ENCODE results near the gene WNT5B.
"Not testable (repeated sequence)": the region's sequence is repeated elsewhere in the genome, so short reads cannot be mapped to it uniquely, and the experiment has no call there.

The WNT5B gene

DNA sequence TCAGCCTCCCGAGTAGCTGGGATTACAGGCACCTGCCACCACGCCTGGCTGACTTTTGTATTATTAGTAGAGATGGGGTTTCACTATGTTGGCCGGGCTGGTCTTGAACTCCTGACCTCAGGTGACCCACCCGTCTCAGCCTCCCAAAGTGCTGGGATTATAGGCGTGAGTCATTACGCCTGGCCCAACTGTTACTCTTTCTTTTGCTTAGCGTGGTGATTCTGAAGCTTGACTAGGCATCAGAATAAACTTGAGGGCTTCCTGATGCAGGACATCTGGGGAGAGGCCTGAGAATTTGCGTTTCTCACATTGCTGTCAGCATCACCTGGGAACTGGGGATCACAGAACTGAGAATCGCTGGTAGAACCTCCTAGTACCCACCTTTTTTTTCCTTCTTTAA lies 26.3 kb upstream of the WNT5B start:
- not testable (repeated sequence) for DNase-seq

DNA sequence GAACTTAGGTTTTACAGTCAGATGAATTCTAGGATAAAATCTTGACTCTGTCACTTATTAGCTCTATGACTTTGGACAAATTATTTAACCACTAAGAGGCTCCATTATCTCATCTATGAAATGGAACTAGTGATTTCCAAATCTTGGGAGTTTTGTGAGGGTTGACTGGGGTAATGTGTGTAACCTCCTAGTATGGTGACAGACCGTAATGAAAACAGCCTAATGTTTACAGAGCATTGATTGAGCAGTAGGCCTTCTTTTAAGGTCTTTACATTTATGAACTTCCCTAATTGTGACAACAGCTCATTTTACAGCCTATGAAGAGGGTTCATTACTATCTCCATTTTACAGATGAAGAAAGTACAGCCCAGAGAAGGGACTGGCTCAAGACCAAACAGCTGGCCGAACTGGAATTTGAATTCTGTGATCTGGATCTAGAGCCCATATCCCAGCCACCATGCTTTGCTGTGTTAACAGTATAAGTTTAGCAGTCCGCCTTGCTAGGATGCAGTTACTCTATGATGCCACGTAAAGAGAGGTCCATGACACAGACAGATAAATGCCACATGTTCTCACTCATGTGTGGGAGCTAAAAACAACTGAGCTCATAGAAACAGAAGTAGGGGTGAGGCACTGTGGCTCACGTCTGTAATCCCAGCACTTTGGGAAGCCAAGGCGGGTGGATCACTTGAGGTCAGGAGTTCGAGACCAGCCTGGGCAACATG lies 25.6 kb upstream of the WNT5B start:
- no peak for DNase-seq

DNA sequence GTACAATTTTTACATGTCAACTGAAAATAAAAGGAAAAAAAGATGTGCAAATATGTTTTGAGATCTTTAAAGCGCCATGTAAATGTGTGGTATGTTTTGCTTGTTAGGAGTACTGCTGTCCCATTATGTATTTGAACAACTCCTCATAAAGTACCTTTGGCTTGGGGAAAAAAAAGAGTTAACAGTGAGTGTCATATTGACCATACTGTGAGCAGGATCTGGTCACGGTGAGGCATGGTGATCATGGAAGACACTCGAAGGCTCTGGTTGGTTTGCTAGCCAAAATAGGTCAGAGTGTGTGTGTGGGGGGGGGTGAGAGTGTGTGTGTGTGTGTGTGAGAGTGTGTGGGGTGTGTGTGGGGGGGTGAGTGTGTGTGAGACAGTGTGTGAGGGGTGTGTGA lies 24.6 kb upstream of the WNT5B start:
- DNase-seq = no peak

DNA sequence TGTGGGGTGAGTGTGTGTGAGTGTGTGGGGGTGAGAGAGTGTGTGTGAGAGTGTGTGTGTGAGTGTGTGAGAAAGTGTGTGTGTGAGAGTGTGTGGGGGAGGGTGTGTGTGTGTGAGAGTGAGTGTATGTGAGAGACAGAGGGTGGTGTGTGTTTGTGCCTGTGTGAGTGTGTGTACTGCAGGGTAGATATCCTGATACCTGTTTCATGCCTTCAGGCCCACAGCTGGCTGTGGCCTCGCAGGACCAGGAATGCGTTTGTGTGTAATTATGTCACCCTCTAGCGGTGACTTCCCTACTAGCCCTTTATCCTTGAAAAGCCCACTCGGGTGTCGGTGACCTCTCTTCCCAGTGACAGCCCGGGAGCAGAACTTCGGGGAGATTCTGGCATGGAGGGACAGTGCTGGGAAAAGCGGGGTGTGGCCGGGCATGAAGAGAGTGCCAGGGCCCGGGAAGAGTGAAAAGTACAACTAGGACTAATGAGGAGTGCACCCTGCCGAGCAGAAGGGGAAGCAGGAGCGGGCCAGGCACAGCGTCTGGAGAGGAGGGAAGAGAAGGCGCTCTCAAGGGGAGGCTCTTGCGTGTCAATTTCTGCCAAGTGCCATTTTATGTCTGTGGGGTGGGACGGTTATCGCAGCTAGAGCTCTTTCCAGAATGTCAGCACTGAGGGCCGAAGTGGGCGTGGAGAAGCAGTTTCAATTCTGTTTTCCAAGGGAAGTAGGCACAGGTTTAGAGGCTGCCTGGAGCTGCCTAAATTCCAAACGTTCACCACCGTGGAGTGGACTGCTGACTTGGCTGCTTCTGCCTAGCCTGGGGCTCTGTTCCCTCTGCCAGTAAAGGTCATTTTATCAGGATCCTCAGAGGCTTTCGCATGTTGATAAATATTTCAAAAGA lies 23.7 kb upstream of the WNT5B start:
- DNase-seq = peak; percentile 42 to 74 (median 48)

DNA sequence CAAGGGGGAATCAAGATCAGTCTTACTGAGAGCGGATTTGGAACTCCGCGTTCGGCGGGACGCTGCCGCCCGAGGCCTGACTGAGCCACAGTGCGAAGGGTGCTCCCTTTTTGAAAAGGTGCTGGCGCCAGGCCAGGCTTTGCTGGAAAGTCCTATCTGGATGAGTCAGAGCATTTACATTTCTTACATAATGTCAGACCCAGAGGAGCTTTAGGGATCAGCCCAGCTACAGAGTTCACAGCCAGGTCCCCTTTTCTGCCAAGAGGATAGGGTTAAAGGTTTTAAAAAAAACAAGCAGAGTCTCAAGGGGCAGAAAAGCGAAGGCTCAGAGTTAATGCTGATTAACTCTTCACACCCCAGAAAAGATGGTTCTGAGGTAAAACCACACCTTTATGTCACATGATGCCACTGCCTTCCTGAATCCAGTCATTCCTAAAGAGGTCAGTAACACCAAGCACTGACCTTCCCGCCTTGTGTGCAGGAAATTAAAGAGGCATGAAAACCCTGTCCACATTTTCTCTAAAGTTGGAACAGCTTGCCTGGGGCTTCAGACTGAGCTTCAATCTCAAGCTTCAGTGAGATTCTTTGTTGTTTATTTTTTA lies 22.9 kb upstream of the WNT5B start:
- DNase-seq = peak in 3 of 6 experiments; percentile 12 to 38 (median 22)

DNA sequence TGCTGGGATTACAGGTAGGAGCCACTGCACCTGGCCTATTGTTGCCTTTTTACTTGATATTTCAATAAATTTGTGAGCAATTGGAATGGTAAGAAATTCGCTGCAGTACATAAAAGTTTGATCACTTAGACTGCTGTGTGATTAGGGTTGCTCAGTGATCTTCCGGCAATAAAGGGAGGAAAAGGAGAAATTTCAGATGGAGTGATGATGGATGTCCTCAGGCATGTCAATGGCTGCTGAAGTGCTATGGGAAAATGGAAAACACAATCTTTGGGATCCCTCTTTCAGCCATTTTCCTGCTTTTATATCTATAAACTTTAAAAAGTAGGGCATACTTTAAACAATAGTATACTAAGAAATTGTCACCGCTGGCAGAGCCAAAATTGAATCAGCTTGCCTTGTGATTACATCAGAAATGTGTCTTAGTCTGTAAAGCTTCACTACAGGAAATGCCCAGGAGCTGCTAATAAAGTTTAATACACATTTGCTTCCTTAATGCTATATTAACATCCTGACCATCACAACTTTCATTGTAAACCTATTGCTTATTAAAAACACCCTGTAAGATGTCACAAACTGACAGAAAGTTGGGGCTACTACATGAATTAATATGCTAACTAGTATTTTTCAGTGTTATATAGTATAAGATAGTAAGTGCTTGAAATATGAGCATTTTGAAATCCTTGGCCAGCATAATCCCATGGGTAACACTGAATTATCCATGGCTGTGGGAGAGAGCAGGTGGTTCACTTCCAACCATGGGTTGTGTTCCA lies 20.9 kb upstream of the WNT5B start:
- no peak for DNase-seq

DNA sequence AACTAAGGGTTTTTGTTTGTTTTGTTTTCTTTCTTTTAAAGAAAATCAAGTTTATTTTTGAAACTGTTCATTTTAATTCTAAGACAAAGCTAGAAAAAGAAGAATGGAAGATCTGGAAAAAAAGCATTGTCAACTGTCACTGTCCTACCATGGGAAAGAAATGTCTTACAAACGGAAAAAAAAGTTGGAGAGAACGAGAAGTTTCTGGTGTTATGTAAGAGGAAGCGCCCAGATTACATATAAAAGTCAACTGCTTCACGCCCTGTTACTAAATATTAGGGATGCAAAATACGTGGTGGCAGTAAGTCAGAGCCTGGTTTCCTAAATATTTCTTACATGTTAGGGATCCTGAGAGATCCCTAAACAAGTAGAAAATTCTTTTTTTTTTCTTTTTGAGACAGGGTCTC lies 20.3 kb upstream of the WNT5B start:
- DNase-seq = no peak

DNA sequence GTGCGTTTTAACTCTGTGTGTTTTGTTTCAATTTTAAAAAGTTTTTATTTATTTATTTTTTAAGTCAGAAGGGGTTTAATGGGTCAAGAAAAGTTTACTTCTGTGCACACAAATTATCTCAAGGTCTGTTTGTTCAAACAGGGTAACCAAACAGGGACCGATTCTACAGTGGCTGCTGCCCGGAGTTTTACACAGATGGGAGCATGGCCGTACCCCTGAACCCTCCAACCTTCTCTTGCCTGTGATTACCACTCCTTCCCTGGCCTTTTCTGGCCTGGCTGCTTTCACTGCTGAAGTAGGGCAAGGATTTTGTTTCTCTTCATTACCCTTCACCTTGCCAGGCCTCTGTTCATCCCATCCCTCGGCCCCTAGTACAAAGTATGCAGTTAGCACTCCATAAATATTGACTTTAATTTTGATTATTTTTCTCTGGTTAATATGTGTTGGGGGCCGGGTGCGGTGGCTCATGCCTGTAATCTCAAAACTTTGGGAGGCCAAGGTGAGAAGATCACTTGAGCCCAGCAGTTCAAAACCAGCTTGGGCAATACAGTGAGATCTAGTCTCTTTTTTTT lies 18.9 kb upstream of the WNT5B start:
- no peak for DNase-seq

DNA sequence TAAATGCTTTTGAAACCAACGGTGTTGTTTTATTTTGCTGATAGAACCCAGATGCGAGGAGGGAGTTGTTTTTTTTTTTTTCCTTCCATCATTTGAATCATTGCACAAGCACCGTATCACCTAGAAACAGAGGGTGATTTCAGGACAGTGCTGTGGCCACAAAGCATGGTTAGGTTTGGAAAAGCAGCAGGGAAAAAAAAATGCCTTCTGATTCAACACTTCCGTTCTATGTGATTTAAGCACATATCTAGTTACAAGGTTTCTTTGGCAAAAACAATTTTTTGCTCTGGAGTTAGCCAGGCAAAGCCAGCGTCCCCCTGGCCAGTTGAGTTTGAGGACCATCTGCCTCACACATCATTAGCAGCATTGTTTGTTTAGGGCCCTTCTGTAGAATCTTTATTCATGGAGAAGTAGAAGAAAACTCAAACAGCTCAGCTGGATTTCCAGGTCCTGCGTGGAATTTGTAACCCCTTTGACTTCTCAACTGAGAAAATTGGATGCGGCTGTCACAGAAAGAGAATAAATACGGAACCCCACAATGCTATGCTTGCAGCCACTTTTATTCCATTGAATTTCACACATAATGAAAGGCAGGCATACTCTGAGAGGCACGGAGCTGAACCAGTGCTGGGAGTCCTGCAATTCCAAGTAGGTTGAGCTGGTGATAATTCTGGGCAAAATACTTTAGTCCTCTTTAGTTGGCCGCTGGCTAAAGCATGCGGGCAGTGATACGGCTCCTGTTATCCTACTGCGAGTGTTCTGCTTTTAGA lies 17.0 kb upstream of the WNT5B start:
- no peak for DNase-seq

DNA sequence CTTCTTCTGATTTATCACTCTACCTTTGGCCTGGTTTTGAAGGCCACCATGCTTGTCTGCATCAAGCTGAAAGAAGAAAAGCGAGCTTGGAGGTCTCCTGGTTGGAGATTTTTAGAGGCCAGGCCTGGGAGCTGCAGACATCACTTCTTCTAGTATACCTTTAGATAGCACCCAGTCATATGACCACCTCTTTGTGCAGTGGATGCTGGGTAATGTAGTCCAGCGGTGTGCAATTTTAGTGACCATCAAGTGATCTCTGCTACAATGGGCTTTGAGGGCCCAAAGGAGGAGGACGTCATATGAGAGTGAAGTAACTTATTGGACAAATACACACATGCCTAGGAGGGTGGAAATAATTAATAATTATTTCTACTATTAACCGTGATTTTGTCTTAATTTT lies 15.2 kb upstream of the WNT5B start:
- DNase-seq = no peak

DNA sequence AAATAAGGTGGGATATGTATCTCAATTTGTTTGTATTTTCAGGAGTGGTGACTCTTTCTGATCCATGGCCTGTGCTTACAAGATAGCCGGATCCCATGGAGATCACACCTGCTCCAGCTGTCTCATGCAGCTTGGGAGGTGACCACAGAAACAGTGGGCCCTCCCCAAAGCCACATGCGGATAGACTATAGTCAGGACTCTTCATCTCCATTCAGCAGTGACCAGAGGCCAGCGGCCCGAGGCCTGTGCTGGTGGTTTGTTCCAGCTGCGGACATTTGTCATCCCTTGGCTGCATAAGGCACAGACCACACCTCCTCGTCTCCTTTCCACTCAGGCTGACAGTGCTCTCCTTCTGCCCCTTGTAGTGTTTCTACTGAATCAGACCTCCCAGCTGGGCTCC lies 14.7 kb upstream of the WNT5B start:
- DNase-seq = no peak

DNA sequence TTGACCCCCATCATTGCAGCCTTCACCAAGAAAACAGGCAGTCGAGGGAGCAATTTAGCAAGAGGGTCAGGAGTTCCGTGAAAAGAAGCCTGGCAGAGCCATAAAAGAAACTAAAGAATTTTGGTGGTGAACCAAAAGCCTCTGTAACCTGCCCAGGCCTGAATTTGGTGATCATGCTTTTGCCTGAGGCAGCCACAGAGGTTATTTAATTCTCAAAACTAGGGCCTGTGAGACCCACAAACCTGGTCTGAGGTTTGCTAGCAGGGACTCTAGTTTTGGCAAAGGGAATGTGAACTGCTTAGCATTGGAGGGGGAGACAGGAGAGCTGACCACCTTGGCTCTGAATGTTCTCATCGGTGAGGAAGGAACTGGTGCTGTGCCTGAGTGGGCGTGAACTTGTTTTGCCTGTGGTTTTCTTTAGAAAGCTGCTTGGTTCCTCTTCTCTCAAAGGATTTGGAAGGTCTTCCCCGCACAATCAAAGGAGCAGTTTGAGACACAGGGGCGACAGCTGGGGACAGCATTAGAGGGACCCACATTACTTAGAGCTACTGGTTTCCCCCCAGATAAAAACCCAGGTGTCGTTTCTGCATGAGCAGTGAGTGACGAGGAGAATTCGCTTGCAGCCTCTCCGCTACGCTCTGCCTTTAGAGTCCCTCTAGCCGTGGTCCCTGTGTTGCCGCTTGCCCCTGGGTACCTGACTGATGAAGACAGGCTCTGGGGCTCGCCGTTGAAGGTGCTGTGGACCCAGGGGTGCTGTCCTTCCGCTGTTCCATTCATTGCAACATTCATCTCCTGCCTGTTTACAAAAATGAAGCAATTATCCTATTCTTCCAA lies 12.6 kb upstream of the WNT5B start:
- DNase-seq = no peak

DNA sequence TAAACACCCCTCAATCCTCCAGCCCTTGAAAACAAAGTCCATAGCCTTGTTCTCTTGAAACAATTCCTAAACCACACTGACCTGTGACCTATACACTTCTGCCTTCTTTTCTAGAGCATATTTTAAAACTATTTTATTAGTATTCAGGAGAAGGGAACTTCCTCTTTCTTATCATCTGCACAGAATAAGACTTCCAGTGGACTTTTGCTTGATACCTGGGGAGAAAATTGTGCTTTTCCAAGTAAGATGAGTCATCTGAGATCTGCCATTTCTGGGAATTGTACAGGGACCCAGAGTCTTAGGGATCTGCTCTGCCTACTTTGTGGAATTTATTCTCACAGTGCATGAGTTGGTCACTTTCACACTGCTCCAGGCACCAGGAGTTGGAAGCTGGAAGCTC lies 10.5 kb upstream of the WNT5B start:
- DNase-seq = no peak

DNA sequence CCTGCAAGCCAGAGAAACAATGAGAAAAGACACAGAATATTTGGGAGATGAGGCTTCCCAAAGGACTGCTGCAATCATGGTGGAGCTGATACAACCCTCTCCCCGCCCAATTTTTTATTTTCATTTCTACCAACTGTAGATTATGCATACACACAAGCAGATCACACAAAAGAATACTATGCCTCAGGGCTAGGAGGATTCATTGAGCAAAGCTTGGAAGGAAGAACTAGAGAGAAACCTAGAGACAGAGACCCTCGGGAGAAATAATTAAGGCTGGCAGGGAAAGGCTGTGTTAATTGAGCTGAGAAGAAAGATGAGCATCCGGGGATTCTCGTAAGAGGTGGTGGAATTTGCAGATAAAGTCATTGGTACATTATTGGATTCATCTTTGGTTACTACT lies 9.9 kb upstream of the WNT5B start:
- no peak for DNase-seq

DNA sequence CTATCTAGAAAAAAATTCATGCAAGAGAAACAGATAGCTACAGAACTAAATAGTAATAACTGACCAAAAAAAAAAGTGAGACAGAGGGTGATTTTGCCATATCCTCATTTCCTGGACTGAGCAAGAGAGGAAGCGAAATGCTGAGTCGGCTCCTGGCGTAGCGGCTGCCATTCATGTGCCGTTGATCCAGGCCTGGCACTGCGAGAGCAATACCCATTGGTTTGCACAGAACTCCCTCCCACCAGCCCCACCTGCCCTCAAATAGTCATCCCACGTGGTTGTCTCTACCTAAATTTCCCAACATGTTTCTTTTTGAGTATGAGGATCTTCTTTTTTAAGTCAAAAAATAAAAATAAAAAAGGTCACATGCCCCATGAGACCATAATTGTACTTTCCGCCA lies 9.4 kb upstream of the WNT5B start:
- no peak for DNase-seq

DNA sequence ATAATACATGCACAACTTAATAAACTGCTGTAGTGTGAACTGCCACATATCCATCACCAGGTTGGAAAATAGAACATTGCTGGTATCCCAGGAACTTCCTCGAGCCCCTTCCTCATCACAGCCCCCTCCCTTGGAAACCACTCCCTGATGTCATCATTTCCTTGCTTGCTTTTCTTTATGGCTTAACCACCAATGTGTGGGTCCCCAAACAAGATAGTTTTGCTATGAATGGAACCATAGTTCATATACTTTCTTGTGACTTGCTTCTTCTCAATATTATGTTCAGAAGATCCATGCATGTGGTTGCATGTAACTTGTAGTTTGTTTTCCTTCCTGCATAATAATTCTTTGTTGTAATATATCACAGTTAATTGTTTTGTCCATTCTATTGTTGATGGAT lies 8.9 kb upstream of the WNT5B start:
- no peak for DNase-seq

DNA sequence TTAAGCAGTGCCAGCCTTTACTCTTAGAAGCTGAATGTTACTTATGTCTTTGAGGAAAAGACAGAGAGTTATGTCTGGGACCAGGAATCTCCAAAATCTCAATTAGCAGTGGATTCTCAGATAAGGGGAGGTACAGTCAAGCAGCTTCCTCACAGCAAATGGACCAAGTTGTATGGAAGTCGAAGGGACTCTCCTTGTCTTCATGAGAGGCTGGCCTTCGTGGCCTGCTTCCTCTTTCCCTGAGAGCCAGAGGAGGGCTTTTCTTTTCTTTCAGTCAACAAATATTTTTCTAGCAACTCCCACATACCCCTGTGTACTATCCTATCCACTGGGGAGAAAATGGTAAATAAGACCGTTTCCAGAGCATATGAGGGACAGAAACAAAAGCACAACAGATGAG lies 6.6 kb upstream of the WNT5B start:
- DNase-seq = no peak

DNA sequence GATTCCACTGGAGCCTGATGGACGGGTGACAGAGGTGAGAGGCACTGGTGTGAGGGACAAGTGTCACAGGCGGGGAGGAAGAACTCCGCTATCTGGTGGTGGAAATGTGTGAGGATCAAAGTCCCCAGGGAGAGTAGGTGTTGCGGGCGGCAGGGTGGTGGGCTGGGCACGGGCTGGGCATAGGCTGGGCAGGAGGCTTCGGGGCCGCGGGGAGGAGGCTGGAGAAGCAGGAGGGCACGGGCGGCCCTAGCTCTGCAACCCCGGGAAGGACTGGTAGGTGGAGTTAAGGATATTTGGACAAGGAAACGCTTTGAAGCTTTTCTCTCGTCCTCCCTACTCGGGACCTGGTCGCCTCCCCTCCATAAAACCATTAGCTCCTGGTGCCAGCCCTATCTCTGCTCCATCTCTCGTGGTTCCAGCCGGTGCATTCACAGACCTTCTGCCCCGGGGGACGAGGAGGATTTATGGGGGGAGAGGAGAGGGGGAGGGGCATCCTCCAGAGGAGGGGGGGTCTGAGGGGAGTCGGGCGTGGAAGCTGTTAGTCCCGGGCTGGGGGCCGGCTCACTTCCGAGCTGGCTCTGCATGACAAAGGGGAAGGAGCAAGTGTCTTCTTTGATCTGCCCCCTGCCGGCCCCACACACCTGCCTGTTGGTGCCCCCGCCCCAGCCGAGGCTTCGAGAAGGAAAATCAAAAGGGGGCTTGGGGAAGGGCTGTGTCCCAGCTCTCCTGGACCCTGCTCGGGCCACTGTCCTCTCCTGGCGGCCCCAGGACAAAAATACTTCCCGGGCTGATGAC lies 504 bp downstream of the WNT5B start:
- no peak for DNase-seq

DNA sequence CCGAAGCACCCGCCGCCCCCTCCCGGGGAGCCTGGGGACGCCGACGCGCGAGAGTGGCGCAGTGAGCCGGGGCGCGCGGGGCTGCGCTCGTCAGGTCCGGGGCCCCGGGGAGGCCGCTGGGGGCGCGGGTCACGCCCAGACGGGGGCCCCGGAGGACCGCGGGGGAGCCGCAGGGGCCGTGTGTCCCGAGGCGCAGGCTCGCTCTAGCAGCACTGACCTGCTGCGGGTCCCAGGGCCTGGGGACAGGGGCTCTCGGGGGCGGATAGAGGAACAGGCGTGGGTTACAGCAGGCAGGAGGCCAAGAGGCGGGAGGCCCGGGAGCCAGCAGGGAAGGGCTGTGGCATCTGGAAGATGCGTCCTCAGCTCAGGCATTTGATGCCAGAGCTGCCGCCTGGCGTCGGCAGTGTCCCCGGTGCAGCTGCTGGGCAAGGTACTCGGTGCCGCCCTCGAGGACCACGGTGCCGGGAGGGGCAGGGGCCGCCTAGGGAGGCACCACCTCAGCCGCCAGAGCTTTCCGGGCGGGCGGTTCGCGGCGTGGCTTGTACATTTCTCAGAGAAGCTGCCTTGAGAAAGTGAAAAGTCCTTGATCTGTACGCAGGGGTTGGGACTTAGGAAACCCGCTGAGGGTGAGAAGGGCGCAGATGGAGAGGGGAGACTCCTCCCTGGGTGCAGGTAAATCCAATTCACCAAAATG lies 1.2 kb downstream of the WNT5B start:
- peak in 1 of 6 experiments; percentile 34 for DNase-seq
